H1 (cell line): ENCODE measurements around the gene RPS6KA2. TPM values are rescaled to one million over a fixed set of nuclear protein-coding genes. Genes with fewer than 3 reads are reported as not detected.

Source experiments
- CTCF ChIP-seq, 3 experiments: IDR thresholded peaks; 1 replicate in 2 of 3; 2 replicates in 1 of 3; pipeline versions ENCODE4 v1.5.1 to v1.6.1; 2011; ENCODE audit warnings: low read length in 3 of 3, mild to moderate bottlenecking in 3 of 3, inconsistent platforms in 2 of 3, low read depth in 1 of 3, moderate library complexity in 1 of 3; ENCODE audit not compliant: insufficient read depth in 1 of 3; ENCODE audit errors: control extremely low read depth in 1 of 3
- RNF2 ChIP-seq: fragments of 200-900, 300-1000 bp; sonication (generic); IDR thresholded peaks from 2 replicates; pipeline ENCODE4 v1.7.1; 2016; ENCODE audit warnings: borderline replicate concordance, low read depth, mild to moderate bottlenecking, antibody characterized with exemption, low read length; ENCODE audit not compliant: poor library complexity, severe bottlenecking; ENCODE audit errors: missing control alignments
- SAP30 ChIP-seq: fragments of 300-600 bp; sonication (generic); IDR thresholded peaks from 2 replicates; pipeline ENCODE4 v1.7.1; 2012; ENCODE audit warnings: low read length, moderate library complexity, mild to moderate bottlenecking, inconsistent platforms; ENCODE audit not compliant: insufficient read depth, insufficient replicate concordance
- SIX5 ChIP-seq: IDR thresholded peaks from 2 replicates; pipeline ENCODE4 v1.6.1; 2011; ENCODE audit warnings: mild to moderate bottlenecking, low read depth, low read length
- USF2 ChIP-seq: IDR thresholded peaks from 2 replicates; pipeline ENCODE4 v1.6.1; 2011; ENCODE audit warnings: low read length, improper control_type of control experiment
- polyA plus RNA-seq, 7 experiments: library from polyadenylated mRNA; depleted of rRNA in 3 of 7; stranded (reverse) in 5 of 7; unstranded in 2 of 7; fragments of >200 nt in 5 of 7; fragments of 200-250 nt in 2 of 7; gene quantifications; 1 replicate in 5 of 7; 2 replicates in 1 of 7; 4 replicates in 1 of 7; pipeline versions ENCODE4 v1.2.1 to v1.2.3, GENCODE V29; 2011 to 2013; ENCODE audit warnings: missing spikeins in 2 of 7, mixed read lengths in 2 of 7
- total RNA-seq: library from RNA; stranded (reverse); fragmentation: NEBNext Ultra II Directional; extraction: Animal tissue kit (Norgen Biotek cat#: 25700); gene quantifications from 2 replicates; pipeline ENCODE4 v1.2.1, GENCODE V29; 2021

The RPS6KA2 gene
- total and polyA plus RNA-seq, 2 of the 8 experiments (the other 6 are each of a cell fraction or from before 2014, with no cell fraction given), result 8.8 to 25.7 TPM

- TF ChIP-seq CTCF (IDR thresholded peaks at IDR 0.05; ENCODE audit: control extremely low read depth in 1 of 3, insufficient read depth in 1 of 3, low read depth in 1 of 3, low read length in 3 of 3) (no peak), SIX5 (no peak), USF2 (no peak), RNF2 (no peak), SAP30 (no peak)
Measured at GRCh38 chr6:166553563-166554271, 73.3 kb downstream of the RPS6KA2 start (continued).
